Liver (tissue), 9 donors: ENCODE measurements around the gene LILRA2. TPM values are rescaled to one million over a fixed set of nuclear protein-coding genes. Genes with fewer than 3 reads are reported as not detected.

Source experiments
- DNase-seq: peaks from one replicate; pipeline ENCODE4 v3.0.0-alpha.2; 2017; ENCODE audit warnings: low spot score
- H3K27ac ChIP-seq, 2 donors: one replicate each; pipeline ENCODE4 v1.7.0; 2013; ENCODE audit warnings: inconsistent platforms in 2 of 2, low read length in 2 of 2, control low read depth in 1 of 2, low read depth in 1 of 2, mild to moderate bottlenecking in 1 of 2
- H3K27me3 ChIP-seq, 4 donors: one replicate each; pipeline versions ENCODE4 v1.6.1 to v1.7.0; 2013; ENCODE audit warnings: low read length in 3 of 4, inconsistent platforms in 1 of 4, mild to moderate bottlenecking in 1 of 4, moderate library complexity in 1 of 4; ENCODE audit not compliant: control insufficient read depth in 4 of 4, insufficient read depth in 4 of 4
- H3K36me3 ChIP-seq, 4 donors: one replicate each; pipeline versions ENCODE4 v1.6.1 to v1.7.0; 2013; ENCODE audit warnings: low read length in 3 of 4, mild to moderate bottlenecking in 3 of 4, low read depth in 1 of 4, moderate library complexity in 1 of 4; ENCODE audit not compliant: control insufficient read depth in 4 of 4, insufficient read depth in 3 of 4
- H3K4me1 ChIP-seq, 4 donors: one replicate each; pipeline versions ENCODE4 v1.6.1 to v1.7.0; 2013; ENCODE audit warnings: low read length in 3 of 4, mild to moderate bottlenecking in 3 of 4, moderate library complexity in 1 of 4; ENCODE audit not compliant: control insufficient read depth in 4 of 4, insufficient read depth in 4 of 4
- H3K4me3 ChIP-seq, 3 donors: one replicate each; pipeline versions ENCODE4 v1.6.1 to v1.7.0; 2013; ENCODE audit warnings: low read length in 3 of 3, control low read depth in 1 of 3, low read depth in 1 of 3, mild to moderate bottlenecking in 1 of 3
- H3K9ac ChIP-seq, 2 donors: one replicate each; pipeline ENCODE4 v1.7.0; 2013; ENCODE audit warnings: low read length in 2 of 2, mild to moderate bottlenecking in 2 of 2, moderate library complexity in 2 of 2, control low read depth in 1 of 2, low read depth in 1 of 2
- H3K9me3 ChIP-seq, 4 donors: one replicate each; pipeline versions ENCODE4 v1.6.1 to v1.7.0; 2013; ENCODE audit warnings: low read length in 3 of 4; ENCODE audit not compliant: control insufficient read depth in 4 of 4
- EGR1 ChIP-seq, 2 donors: IDR thresholded peaks; 2 replicates each; pipeline ENCODE4 v1.6.1; 2016 to 2018; ENCODE audit warnings: antibody characterized with exemption in 2 of 2, low read depth in 2 of 2
- FOXA1 ChIP-seq: IDR thresholded peaks from 2 replicates; pipeline ENCODE4 v1.6.1; 2016; ENCODE audit warnings: antibody characterized with exemption
- GABPA ChIP-seq, 2 donors: IDR thresholded peaks in 1 of 2; conservative IDR thresholded peaks in 1 of 2; 2 replicates each; pipeline ENCODE4 v1.6.1; 2016; ENCODE audit warnings: antibody characterized with exemption in 2 of 2, mild to moderate bottlenecking in 1 of 2, moderate library complexity in 1 of 2
- HNF4A ChIP-seq, 2 donors: conservative IDR thresholded peaks; 2 replicates each; pipeline ENCODE4 v1.6.1; 2016; ENCODE audit warnings: antibody characterized with exemption in 2 of 2, mild to moderate bottlenecking in 2 of 2
- NR2F2 ChIP-seq: IDR thresholded peaks from 2 replicates; pipeline ENCODE4 v1.6.1; 2016; ENCODE audit warnings: antibody characterized with exemption
- RAD21 ChIP-seq, 2 donors: IDR thresholded peaks; 2 replicates each; pipeline ENCODE4 v1.6.1; 2016; ENCODE audit warnings: antibody characterized with exemption in 2 of 2, mild to moderate bottlenecking in 2 of 2
- RXRA ChIP-seq, 2 donors: IDR thresholded peaks; 2 replicates each; pipeline ENCODE4 v1.6.1; 2017 to 2018; ENCODE audit warnings: antibody characterized with exemption in 2 of 2, mild to moderate bottlenecking in 1 of 2
- SP1 ChIP-seq: IDR thresholded peaks from 2 replicates; pipeline ENCODE4 v1.6.1; 2018; ENCODE audit warnings: antibody characterized with exemption, mild to moderate bottlenecking
- TAF1 ChIP-seq: conservative IDR thresholded peaks from 2 replicates; pipeline ENCODE4 v1.6.1; 2016; ENCODE audit warnings: antibody characterized with exemption, mild to moderate bottlenecking
- YY1 ChIP-seq: IDR thresholded peaks from 2 replicates; pipeline ENCODE4 v1.6.1; 2016; ENCODE audit warnings: antibody characterized with exemption, mild to moderate bottlenecking
- WGBS: extraction: QIAGEN DNeasy Blood & Tissue Kit; methylation state at CpG from one replicate; pipeline ENCODE4 v1.1.7; 2013; 5-methylcytosine and 5-hydroxymethylcytosine counted together
- polyA plus RNA-seq, 2 donors: library from polyadenylated mRNA; stranded (reverse) in 1 of 2; unstranded in 1 of 2; fragments of 200-250 nt in 1 of 2; fragments of >200 nt in 1 of 2; fragmentation: Nextera tagmentation in 1 of 2; extraction: Ambion mirVana in 1 of 2; gene quantifications; one replicate each; pipeline versions ENCODE4 v1.2.1 to v1.2.3, GENCODE V29; 2013 to 2015
- total RNA-seq, 2 donors: library from RNA; depleted of rRNA; stranded (reverse); fragments of >200 nt; gene quantifications; one replicate each; pipeline ENCODE4 v1.2.3, GENCODE V29; 2014
- TF ChIP-seq, protein P1 (sequence below): IDR thresholded peaks from 2 replicates; pipeline ENCODE4 v1.6.1; 2016; ENCODE audit warnings: antibody characterized with exemption
- TF ChIP-seq, protein P2 (sequence below): IDR thresholded peaks from 2 replicates; pipeline ENCODE4 v1.6.1; 2016; ENCODE audit warnings: antibody characterized with exemption
- TF ChIP-seq, protein P3 (sequence below): IDR thresholded peaks from 2 replicates; pipeline ENCODE4 v1.6.1; 2016; ENCODE audit warnings: antibody characterized with exemption
- TF ChIP-seq, protein P4 (sequence below): IDR thresholded peaks from 2 replicates; pipeline ENCODE4 v1.6.1; 2016; ENCODE audit warnings: antibody characterized with exemption, mild to moderate bottlenecking
- TF ChIP-seq, protein P5 (sequence below): fragments of 150-350 bp; IDR thresholded peaks from 2 replicates; pipeline ENCODE4 v1.5.1; 2017; ENCODE audit warnings: improper control_type of control experiment, low read depth, low read length; ENCODE audit not compliant: missing input control
- donor health status: healthy.
- donor health status: healthy.
- donor health status: healthy.
- donor health status: healthy.
- donor health status: healthy.

The LILRA2 gene
- total and polyA plus RNA-seq, 4 donors, result 1.3 to 8.2 (median 4.1) TPM

DNA sequence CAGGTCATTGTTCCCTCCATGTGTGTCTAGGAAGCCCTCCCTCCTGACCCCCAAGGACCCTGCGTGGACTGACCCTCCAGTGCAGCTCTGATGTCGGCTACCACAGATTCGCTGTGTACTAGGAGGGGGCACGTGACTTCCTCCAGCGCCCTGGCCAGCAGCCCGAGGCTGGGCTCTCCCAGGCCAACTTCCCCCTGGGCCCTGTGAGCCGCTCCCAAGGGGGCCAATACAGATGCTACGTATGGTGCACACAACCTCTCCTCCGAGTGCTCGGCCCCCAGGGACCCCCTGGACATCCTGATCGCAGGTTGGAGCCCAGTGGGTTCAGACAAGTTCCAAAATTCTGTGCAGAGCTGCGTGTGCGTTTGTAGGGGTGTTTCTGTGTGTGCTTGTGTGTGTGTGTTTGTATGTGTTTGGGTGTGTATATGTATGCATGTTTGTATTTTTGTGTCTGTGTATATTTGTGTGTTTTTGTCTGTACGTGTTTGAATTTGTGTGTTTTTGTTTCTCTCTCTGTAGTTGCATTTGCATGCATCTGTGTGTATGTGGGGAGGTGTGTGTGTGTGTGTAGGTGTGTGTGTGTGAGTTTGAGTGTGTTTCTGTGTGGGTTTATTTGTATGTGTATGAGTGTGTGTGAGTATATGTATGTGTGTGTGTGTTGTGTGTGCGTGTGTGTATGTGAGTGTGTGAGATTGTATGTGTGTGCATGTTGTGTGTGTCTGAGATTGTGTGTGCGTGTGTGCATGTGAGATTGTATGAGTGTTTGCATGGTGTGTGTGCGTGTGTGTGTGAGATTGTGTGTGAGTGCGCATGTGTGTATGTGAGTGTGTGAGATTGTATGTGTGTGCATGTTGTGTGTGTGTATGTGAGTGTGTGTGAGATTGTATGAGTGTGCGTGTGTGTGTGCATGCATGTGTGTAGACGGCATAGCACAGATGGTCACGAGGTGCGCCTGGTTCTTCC lies 21.4 kb upstream of the LILRA2 start:
- no peaks in the 10 kb centered on the region for H3K4me1 ChIP-seq
- TF ChIP-seq NR2F2, result no peak
- no peak for TF ChIP-seq EGR1 (IDR thresholded peaks at IDR 0.05; ENCODE audit: low read depth in 2 of 2)
- TF ChIP-seq, protein P1, sequence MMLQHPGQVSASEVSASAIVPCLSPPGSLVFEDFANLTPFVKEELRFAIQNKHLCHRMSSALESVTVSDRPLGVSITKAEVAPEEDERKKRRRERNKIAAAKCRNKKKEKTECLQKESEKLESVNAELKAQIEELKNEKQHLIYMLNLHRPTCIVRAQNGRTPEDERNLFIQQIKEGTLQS, result no peak
- no peak for TF ChIP-seq FOXA1
- TF ChIP-seq, protein P2, sequence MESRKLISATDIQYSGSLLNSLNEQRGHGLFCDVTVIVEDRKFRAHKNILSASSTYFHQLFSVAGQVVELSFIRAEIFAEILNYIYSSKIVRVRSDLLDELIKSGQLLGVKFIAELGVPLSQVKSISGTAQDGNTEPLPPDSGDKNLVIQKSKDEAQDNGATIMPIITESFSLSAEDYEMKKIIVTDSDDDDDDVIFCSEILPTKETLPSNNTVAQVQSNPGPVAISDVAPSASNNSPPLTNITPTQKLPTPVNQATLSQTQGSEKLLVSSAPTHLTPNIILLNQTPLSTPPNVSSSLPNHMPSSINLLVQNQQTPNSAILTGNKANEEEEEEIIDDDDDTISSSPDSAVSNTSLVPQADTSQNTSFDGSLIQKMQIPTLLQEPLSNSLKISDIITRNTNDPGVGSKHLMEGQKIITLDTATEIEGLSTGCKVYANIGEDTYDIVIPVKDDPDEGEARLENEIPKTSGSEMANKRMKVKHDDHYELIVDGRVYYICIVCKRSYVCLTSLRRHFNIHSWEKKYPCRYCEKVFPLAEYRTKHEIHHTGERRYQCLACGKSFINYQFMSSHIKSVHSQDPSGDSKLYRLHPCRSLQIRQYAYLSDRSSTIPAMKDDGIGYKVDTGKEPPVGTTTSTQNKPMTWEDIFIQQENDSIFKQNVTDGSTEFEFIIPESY, result no peak
- TF ChIP-seq HNF4A (conservative IDR thresholded peaks at IDR 0.05), result no peak
- no peak for TF ChIP-seq SP1
- no peak for TF ChIP-seq RXRA (IDR thresholded peaks at IDR 0.05)
- TF ChIP-seq YY1, result no peak
- no peak for TF ChIP-seq RAD21 (IDR thresholded peaks at IDR 0.05)
- TF ChIP-seq, protein P3, sequence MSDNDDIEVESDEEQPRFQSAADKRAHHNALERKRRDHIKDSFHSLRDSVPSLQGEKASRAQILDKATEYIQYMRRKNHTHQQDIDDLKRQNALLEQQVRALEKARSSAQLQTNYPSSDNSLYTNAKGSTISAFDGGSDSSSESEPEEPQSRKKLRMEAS, result no peak
- no peak for TF ChIP-seq GABPA (IDR thresholded peaks at IDR 0.05 in 1 of 2, conservative IDR thresholded peaks at IDR 0.05 in 1 of 2)
- TF ChIP-seq, protein P4, sequence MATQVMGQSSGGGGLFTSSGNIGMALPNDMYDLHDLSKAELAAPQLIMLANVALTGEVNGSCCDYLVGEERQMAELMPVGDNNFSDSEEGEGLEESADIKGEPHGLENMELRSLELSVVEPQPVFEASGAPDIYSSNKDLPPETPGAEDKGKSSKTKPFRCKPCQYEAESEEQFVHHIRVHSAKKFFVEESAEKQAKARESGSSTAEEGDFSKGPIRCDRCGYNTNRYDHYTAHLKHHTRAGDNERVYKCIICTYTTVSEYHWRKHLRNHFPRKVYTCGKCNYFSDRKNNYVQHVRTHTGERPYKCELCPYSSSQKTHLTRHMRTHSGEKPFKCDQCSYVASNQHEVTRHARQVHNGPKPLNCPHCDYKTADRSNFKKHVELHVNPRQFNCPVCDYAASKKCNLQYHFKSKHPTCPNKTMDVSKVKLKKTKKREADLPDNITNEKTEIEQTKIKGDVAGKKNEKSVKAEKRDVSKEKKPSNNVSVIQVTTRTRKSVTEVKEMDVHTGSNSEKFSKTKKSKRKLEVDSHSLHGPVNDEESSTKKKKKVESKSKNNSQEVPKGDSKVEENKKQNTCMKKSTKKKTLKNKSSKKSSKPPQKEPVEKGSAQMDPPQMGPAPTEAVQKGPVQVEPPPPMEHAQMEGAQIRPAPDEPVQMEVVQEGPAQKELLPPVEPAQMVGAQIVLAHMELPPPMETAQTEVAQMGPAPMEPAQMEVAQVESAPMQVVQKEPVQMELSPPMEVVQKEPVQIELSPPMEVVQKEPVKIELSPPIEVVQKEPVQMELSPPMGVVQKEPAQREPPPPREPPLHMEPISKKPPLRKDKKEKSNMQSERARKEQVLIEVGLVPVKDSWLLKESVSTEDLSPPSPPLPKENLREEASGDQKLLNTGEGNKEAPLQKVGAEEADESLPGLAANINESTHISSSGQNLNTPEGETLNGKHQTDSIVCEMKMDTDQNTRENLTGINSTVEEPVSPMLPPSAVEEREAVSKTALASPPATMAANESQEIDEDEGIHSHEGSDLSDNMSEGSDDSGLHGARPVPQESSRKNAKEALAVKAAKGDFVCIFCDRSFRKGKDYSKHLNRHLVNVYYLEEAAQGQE, result no peak
- no peak overlapping the region for H3K27ac ChIP-seq
- no peaks in the 10 kb centered on the region for H3K9me3 ChIP-seq
- 80% methylated on average over 22 of the region's 22 CpGs for WGBS
- H3K36me3 ChIP-seq, result no peaks in the 10 kb centered on the region
- DNase-seq, result no peak
- no peak overlapping the region for H3K9ac ChIP-seq
- H3K4me3 ChIP-seq, result no peak overlapping the region
- H3K27me3 ChIP-seq, result no peaks in the 10 kb centered on the region

DNA sequence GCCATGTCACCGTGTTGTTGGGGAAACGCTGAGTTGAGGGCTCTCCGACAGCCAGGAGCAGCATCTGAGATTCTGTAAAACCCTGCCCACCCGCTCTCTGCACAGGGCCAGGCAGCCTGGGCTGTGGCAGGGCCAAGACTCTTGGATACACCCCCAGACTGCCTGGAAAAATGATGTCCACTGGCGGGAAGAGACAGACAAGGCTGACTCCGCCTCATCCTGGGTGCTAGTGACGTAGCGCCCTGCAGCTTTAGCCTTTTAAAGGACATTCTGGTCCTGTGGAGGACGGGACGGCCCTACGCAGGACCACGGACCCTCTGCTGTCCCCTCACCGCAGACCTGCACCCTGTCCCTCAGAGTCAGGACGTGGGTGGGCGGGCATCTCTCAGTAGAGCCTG lies 20.7 kb upstream of the LILRA2 start:
- DNase-seq, result no peak
- Histone ChIP-seq H3K36me3 (no peaks in the 10 kb centered on the region), H3K9ac (no peak overlapping the region), H3K27ac (no peak overlapping the region), H3K4me1 (no peaks in the 10 kb centered on the region), H3K9me3 (no peaks in the 10 kb centered on the region), H3K27me3 (no peaks in the 10 kb centered on the region), H3K4me3 (no peak overlapping the region)
- 85% methylated on average over 15 of the region's 15 CpGs for WGBS
- TF ChIP-seq HNF4A (conservative IDR thresholded peaks at IDR 0.05) (no peak), FOXA1 (no peak), TAF1 (no peak), YY1 (no peak), RAD21 (IDR thresholded peaks at IDR 0.05) (no peak), EGR1 (IDR thresholded peaks at IDR 0.05; ENCODE audit: low read depth in 2 of 2) (no peak)
- TF ChIP-seq, protein P4, result no peak
- TF ChIP-seq, protein P2, result no peak
- TF ChIP-seq, protein P3, result no peak
- TF ChIP-seq, protein P5, sequence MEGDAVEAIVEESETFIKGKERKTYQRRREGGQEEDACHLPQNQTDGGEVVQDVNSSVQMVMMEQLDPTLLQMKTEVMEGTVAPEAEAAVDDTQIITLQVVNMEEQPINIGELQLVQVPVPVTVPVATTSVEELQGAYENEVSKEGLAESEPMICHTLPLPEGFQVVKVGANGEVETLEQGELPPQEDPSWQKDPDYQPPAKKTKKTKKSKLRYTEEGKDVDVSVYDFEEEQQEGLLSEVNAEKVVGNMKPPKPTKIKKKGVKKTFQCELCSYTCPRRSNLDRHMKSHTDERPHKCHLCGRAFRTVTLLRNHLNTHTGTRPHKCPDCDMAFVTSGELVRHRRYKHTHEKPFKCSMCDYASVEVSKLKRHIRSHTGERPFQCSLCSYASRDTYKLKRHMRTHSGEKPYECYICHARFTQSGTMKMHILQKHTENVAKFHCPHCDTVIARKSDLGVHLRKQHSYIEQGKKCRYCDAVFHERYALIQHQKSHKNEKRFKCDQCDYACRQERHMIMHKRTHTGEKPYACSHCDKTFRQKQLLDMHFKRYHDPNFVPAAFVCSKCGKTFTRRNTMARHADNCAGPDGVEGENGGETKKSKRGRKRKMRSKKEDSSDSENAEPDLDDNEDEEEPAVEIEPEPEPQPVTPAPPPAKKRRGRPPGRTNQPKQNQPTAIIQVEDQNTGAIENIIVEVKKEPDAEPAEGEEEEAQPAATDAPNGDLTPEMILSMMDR, result no peak
